CD1c-positive myeloid dendritic cell (primary cell): ENCODE measurements around the gene SLC25A26.
A peak's percentile ranks its signal among the peaks of the same experiment; 100 is the strongest.
"Not testable (repeated sequence)": the region's sequence is repeated elsewhere in the genome, so short reads cannot be mapped to it uniquely, and the experiment has no call there.

Source experiments
- DNase-seq: peaks from one replicate; pipeline ENCODE4 v3.0.0-alpha.2; 2016; ENCODE audit errors: extremely low spot score

SLC25A26 gene

GRCh38 chr3:66269411-66269810, 48.6 kb downstream of the SLC25A26 start:
- no peak for DNase-seq

- DNase-seq, result no peak
Observed at GRCh38 chr3:66270288-66270687, 49.5 kb downstream of the SLC25A26 start.

GRCh38 chr3:66270701-66271100, 49.9 kb downstream of the SLC25A26 start:
- no peak for DNase-seq

- DNase-seq, result no peak
Observed at GRCh38 chr3:66271231-66271630, 50.4 kb downstream of the SLC25A26 start.

- DNase-seq, result no peak
Observed at GRCh38 chr3:66272016-66272415, 51.2 kb downstream of the SLC25A26 start.

DNA sequence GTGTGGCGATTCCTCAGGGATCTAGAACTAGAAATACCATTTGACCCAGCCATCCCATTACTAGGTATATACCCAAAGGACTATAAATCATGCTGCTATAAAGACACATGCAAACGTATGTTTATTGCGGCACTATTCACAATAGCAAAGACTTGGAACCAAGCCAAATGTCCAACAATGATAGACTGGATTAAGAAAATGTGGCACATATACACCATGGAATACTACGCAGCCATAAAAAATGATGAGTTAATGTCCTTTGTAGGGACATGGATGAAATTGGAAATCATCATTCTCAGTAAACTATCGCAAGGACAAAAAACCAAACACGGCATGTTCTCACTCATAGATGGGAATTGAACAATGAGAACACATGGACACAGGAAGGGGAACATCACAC, 54.0 kb downstream of the SLC25A26 start:
- not testable (repeated sequence) for DNase-seq

DNA sequence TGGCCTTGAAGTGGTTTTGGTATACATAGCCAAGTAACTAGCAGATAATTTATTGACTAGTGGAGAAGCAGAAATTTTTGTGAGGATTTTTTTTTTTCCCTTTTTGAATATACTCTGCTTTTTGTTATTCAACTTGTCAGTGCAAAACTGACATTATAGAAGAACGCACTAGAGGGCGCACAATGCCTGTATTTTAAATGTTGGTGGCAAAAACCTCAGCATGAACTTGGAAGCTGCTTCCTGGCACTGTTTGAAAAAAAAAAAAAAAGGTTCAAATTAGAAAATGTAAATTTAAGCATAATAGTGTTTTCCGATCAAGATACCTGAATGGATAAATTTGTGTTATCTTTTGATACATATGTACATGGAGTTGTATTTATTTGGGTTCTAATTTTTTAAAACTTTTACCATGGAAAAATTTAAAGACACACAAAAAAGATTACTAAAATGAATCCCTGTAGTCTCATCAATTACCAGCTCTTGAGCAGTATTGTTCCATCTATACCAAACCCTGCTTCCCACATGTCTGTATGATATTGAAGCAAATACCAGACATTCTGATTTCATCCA, 56.0 kb downstream of the SLC25A26 start:
- DNase-seq, result peak; percentile 68

GRCh38 chr3:66279168-66279567, 58.4 kb downstream of the SLC25A26 start:
- DNase-seq, result no peak

DNA sequence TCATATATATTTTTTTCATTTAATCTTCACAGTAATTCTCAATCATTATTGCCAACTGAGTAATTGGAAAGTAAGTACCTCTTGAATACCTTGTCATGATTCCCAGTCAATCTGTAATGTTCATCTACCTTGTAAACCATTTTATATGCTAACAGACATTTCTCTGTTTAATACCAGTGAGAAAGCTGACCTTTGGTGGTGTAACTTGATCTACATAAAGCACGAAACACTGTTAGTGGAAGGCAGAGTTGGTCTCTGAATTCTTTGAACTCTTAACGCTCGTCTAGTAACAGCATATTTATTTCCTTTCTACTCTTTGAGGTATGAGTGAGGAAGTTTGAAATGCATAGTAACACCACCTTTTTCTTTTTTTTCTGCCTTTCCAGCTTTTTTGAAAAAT, 59.5 kb downstream of the SLC25A26 start:
- no peak for DNase-seq

GRCh38 chr3:66291922-66292321, 71.1 kb downstream of the SLC25A26 start:
- DNase-seq, result not testable (repeated sequence)

GRCh38 chr3:66297260-66297873, 76.6 kb downstream of the SLC25A26 start:
- no peak for DNase-seq

DNA sequence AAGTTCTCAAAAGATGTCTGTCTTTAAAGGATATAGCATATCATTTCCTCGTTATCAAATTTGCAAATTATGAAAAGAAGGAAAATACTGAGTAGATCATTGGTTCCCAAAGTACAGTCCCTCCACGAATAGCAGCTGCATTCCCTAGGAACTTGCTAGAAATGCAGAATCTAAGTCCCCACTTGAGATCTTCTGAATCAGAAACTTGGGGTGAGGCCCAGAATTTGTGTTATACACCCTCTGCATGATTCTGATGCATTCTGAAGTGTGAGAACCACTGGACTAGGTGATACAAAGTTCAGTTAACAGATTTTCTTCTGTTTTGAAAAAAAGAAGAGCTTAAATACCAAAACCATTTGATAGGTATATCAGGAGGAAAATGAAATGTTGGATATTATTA, 77.1 kb downstream of the SLC25A26 start:
- no peak for DNase-seq

- no peak for DNase-seq
Observed at GRCh38 chr3:66298591-66298990, 77.8 kb downstream of the SLC25A26 start.

- DNase-seq, result not testable (repeated sequence)
Observed at GRCh38 chr3:66299085-66299484, 78.3 kb downstream of the SLC25A26 start.

DNA sequence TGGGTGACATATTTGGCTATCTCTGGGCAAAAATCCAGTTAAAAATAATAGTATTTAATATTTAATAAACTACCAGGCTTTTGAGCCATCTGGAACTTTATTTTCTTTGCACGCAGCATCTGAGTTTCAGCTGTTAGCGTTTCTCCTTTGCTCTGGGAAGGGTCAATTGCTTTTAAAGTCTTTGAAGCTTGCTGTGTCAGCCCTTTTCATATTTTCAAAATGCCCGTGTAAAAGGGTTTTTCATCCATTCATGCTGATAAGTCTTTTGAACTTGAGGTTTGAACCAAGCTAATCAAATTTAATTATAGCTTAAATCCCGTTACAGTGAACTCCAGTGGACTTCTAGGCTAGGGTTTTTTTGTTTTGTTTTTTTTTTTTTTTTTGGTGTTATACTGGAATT, 79.1 kb downstream of the SLC25A26 start:
- DNase-seq, result no peak

DNA sequence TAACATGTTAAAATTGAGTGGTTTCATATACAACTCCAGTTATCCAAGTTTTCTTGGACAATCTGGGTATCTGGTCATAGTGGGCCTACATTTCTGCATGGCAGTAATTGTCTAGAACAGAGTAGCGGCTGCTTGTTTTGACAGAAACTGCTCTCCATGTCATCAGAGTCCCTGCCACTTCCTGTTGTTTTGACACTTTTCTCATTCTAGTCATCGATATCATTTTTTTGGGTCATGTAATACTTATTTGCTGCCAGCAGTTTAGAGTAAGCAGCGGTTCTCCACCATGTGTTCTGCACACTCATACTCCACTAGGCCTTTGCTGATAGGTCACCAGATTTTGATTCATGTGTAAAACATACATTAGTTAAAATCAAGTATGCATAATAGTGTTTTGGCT, 81.5 kb downstream of the SLC25A26 start:
- peak; percentile 36 for DNase-seq

- no peak for DNase-seq
Observed at GRCh38 chr3:66303491-66303901, 82.7 kb downstream of the SLC25A26 start.

GRCh38 chr3:66304293-66304692, 83.5 kb downstream of the SLC25A26 start:
- DNase-seq, result no peak

DNA sequence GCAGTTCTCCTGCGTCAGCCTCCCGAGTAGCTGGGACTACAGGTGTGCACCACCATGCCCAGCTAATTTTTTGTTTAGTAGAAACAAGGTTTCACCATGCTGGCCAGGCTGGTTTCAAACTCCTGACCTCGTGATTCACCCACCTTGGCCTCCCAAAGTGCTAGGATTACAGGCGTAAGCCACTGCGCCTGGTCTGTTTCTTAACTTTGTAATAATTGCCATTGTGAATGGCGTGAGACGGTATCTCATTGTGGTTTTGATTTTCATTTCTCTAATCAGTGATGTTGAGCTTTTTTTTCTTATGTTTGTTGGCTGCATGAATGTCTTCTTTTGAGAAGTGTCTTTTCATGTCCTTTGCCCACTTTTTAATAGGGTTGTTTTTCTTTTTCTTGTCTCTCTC, 85.3 kb downstream of the SLC25A26 start:
- not testable (repeated sequence) for DNase-seq

DNA sequence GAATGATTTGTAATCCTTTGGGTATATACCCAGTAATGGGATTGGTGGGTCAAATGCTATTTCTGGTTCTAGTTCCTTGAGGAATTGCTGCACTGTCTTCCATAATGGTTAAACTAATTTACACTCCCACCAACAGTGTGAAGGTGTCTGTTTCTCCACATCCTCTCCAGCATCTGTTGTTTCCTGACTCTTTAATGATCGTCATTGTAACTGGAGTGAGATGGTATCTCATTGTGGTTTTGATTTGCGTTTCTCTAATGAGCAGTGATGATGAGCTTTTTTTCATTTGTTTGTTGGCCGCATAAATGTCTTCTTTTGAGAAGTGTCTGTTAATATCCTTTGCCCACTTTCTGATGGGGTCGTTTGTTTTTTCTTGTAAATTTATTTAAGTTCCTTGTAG, 86.2 kb downstream of the SLC25A26 start:
- DNase-seq, result not testable (repeated sequence)

DNA sequence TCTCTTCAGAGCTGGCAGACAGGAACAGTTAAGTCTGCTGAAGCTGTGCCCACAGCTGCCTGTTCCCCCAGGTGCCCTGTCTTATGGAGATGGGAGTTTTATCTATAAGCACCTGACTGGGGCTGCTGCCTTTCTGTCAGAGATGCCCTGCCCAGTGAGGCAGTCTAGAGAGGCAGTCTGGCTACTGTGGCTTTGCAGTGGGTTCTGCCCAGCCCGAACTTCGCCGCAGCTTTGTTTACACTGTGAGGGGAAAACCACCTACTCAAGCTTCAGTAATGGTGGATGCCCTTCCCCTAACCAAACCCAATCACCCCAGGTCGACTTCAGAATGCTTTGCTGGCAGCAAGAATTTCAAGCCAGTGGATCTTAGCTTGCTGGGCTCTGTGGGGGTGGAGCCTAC, 91.2 kb downstream of the SLC25A26 start:
- DNase-seq, result no peak

- DNase-seq, result no peak
Observed at GRCh38 chr3:66314455-66314854, 93.7 kb downstream of the SLC25A26 start.

GRCh38 chr3:66317750-66318376, 97.1 kb downstream of the SLC25A26 start:
- no peak for DNase-seq
